ENCODE results near the gene MAPK7. TPM values are rescaled to one million over a fixed set of nuclear protein-coding genes. Genes with fewer than 3 reads are reported as not detected.

Gene MAPK7
- total and polyA plus RNA-seq, 10 of the 15 experiments (the other 5 are each of a cell fraction or from before 2014, with no cell fraction given): 0.37 to 13.5 (median 5.6) TPM

GRCh38 chr17:19345486-19346350, 32.6 kb upstream of the MAPK7 start:
- CTCF ChIA-PET: no interaction called here
- Histone ChIP-seq H3K36me3 (ENCODE audit: control insufficient read depth in 2 of 2, insufficient read depth in 2 of 2, low read length in 1 of 2) (no peaks in the 10 kb centered on the region), H2AFZ (ENCODE audit: control insufficient read depth, low read depth, low read length) (no peak overlapping the region), H3K9me3 (replicated peaks; ENCODE audit: control insufficient read depth, insufficient read depth, low read length) (no peaks in the 10 kb centered on the region), H4K20me1 (ENCODE audit: control insufficient read depth, insufficient read depth) (no peaks in the 10 kb centered on the region), H3K79me2 (ENCODE audit: control insufficient read depth, insufficient read depth, low read length) (no peaks in the 10 kb centered on the region), H3K27ac (ENCODE audit: control insufficient read depth, insufficient read depth) (no peak overlapping the region), H3K9ac (ENCODE audit: control insufficient read depth, insufficient read depth, low read length) (no peak overlapping the region), H3K27me3 (replicated peaks in 1 of 2; ENCODE audit: control insufficient read depth in 2 of 2, insufficient read depth in 2 of 2, low read length in 1 of 2) (no peaks in the 10 kb centered on the region; a peak in 1 of 4 replicates), H3K4me2 (ENCODE audit: control insufficient read depth, insufficient read depth) (no peak overlapping the region), H3K4me1 (ENCODE audit: control insufficient read depth, insufficient read depth, low read length) (no peaks in the 10 kb centered on the region), H3K4me3 (no peak overlapping the region)
- in situ Hi-C loops (cut with MboI) (no loop called here), intact Hi-C loops (cut with micrococcal nuclease; ENCODE audit: unreplicated experiment) (no loop called here)
- POLR2A ChIA-PET: no interaction called here
- SMC1A ChIA-PET (ENCODE audit: uncharacterized antibody, unreplicated experiment): no interaction called here
- ATAC-seq: no peak
- RAD21 ChIA-PET (ENCODE audit: unreplicated experiment): no interaction called here
- TF ChIP-seq NR2C1 (IDR thresholded peaks at IDR 0.05) (no peak), PKNOX1 (IDR thresholded peaks at IDR 0.05) (no peak), SREBF2 (IDR thresholded peaks at IDR 0.05; ENCODE audit: low read length) (no peak), IRF3 (IDR thresholded peaks at IDR 0.05) (no peak), KDM1A (IDR thresholded peaks at IDR 0.05; ENCODE audit: borderline replicate concordance) (no peak), IKZF1 (conservative IDR thresholded peaks at IDR 0.05) (no peak), ZBTB4 (CRISPR knock-in tag; IDR thresholded peaks at IDR 0.05) (no peak), LARP7 (IDR thresholded peaks at IDR 0.05) (no peak), TARDBP (IDR thresholded peaks at IDR 0.05; ENCODE audit: borderline replicate concordance) (no peak), ZBED1 (IDR thresholded peaks at IDR 0.05; ENCODE audit: borderline replicate concordance) (no peak)
- TF ChIP-seq, protein P1, sequence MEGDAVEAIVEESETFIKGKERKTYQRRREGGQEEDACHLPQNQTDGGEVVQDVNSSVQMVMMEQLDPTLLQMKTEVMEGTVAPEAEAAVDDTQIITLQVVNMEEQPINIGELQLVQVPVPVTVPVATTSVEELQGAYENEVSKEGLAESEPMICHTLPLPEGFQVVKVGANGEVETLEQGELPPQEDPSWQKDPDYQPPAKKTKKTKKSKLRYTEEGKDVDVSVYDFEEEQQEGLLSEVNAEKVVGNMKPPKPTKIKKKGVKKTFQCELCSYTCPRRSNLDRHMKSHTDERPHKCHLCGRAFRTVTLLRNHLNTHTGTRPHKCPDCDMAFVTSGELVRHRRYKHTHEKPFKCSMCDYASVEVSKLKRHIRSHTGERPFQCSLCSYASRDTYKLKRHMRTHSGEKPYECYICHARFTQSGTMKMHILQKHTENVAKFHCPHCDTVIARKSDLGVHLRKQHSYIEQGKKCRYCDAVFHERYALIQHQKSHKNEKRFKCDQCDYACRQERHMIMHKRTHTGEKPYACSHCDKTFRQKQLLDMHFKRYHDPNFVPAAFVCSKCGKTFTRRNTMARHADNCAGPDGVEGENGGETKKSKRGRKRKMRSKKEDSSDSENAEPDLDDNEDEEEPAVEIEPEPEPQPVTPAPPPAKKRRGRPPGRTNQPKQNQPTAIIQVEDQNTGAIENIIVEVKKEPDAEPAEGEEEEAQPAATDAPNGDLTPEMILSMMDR (IDR thresholded peaks at IDR 0.05 in 2 of 3, conservative IDR thresholded peaks at IDR 0.05 in 1 of 3; ENCODE audit: control insufficient read depth in 2 of 3, extremely low read depth in 1 of 3, insufficient read depth in 1 of 3, low read depth in 3 of 3, low read length in 3 of 3): no peak
- 39% methylated on average over 13 of the region's 13 CpGs for WGBS (ENCODE audit: insufficient coverage, insufficient replicate concordance, low lambda C conversion rate, missing lambda C conversion rate)
- no peak for DNase-seq (ENCODE audit: low read depth, low spot score)
- FAIRE-seq: no peak
- no TSS peak for BruUV-seq (replicated peaks)
